Measurements from ENCODE around the gene ANKRD9. TPM values are rescaled to one million over a fixed set of nuclear protein-coding genes. Genes with fewer than 3 reads are reported as not detected.

Gene ANKRD9
- total and polyA plus RNA-seq, 12 donors: 2.6 to 105 (median 40.2) TPM

DNA sequence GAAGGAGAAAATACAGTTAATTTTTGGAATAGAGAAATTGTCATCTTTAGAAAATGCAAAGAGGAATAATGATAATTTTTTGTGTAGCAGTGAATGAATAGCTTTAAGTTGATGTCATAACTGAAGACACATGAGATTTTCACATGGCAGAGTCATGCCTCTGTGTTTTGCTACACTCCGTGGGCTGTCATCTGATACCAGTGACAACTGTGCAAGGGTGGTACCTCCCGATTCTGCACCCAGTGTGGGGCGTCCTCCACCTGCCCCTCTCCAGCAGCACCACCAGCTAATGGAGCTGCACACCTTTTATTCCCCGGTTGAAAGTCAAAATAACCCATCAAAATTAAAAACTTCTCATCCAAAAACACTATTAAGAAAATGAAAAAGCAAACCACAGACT is 47.2 kb downstream of the ANKRD9 start:
- H3K4me3 ChIP-seq: no peak overlapping the region
- H3K9me3 ChIP-seq (replicated peaks in 1 of 3): no peaks in the 10 kb centered on the region
- no peak for DNase-seq
- intact Hi-C loops (cut with DNase I): no loop called here
- TF ChIP-seq, protein P1, sequence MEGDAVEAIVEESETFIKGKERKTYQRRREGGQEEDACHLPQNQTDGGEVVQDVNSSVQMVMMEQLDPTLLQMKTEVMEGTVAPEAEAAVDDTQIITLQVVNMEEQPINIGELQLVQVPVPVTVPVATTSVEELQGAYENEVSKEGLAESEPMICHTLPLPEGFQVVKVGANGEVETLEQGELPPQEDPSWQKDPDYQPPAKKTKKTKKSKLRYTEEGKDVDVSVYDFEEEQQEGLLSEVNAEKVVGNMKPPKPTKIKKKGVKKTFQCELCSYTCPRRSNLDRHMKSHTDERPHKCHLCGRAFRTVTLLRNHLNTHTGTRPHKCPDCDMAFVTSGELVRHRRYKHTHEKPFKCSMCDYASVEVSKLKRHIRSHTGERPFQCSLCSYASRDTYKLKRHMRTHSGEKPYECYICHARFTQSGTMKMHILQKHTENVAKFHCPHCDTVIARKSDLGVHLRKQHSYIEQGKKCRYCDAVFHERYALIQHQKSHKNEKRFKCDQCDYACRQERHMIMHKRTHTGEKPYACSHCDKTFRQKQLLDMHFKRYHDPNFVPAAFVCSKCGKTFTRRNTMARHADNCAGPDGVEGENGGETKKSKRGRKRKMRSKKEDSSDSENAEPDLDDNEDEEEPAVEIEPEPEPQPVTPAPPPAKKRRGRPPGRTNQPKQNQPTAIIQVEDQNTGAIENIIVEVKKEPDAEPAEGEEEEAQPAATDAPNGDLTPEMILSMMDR (IDR thresholded peaks at IDR 0.05): no peak
- no peak for TF ChIP-seq POLR2A (IDR thresholded peaks at IDR 0.05)
- no peak overlapping the region for H3K27ac ChIP-seq
- 83 to 88% (median 85%) methylated on average over 4 of the region's 4 CpGs for WGBS, 4 donors
- H3K36me3 ChIP-seq (replicated peaks in 1 of 2): no peaks in the 10 kb centered on the region
- H3K27me3 ChIP-seq: no peaks in the 10 kb centered on the region
- H3K4me1 ChIP-seq (replicated peaks in 1 of 2): no peaks in the 10 kb centered on the region

DNA sequence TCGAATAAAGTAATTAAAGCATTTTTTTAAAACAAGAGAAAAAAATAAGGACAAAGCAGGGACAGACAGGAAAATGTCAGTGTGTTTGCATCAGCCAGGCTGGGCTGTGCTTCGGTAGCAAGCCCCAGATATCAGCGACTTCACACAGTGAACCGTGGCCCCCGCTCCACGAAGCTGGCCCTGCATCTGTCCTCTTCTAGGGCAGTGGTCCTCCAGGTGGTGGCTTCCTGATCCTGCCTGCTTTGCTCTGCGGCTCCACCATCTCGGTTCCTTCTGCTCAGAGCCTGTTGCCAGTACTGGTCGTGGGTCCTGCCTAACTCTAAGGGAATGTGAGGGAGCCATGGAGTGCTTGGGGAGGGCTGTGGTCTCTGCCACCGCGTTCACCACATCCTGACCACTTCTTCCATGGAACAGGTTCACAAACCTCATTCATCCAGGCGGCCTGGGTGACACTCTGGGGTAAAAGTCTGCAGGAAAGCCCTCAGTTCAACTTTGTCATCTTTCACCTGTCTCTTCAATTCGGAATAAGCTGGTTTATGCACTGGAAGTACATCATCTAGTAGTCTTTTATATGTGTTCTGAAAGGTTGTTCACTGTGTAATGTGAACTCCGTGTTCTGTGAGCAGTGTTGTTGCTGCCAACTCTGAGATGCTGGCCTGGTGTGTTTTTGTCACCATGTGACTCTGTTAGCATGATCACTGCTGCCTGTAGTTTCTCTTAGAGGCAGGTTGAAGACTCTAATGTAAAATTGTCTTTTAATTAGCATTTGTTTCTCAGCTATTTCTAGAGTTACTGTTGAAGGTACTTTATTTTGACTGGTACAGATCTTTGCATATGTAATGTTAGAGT is 47.9 kb downstream of the ANKRD9 start:
- H3K4me3 ChIP-seq: no peak overlapping the region
- intact Hi-C loops (cut with DNase I): no loop called here
- 83 to 88% (median 84%) methylated on average over 14 of the region's 14 CpGs for WGBS, 4 donors
- no peaks in the 10 kb centered on the region for H3K36me3 ChIP-seq (replicated peaks in 1 of 2)
- H3K4me1 ChIP-seq (replicated peaks in 1 of 2): no peaks in the 10 kb centered on the region
- H3K27ac ChIP-seq: no peak overlapping the region
- no peak for DNase-seq
- TF ChIP-seq POLR2A (IDR thresholded peaks at IDR 0.05): no peak
- TF ChIP-seq, protein P1 (IDR thresholded peaks at IDR 0.05): no peak
- H3K27me3 ChIP-seq: no peaks in the 10 kb centered on the region
- no peaks in the 10 kb centered on the region for H3K9me3 ChIP-seq (replicated peaks in 1 of 3)

DNA sequence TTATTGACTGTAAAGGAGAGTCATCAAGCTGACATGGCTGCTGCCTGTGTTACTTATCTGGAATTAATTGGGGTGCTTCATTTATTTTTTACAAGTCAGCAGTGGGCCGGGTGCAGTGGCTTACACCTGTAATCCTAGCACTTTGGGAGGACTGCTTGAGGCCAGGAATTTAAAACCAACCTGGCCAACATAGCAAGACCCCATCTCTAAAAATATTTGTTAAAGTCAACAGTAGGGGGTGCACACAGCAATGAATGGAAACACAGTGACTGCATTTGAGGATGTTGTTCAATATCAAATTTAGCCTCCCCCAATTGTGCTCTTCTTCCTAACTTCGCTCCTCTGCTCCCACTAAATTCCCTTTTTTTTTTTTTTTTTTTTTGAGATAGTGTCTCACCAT is 52.1 kb downstream of the ANKRD9 start:
- WGBS, 4 donors: 63 to 100% (median 80%) methylated on average over 1 to 2 of the region's 2 CpGs
- H3K9me3 ChIP-seq (replicated peaks in 1 of 3): no peaks in the 10 kb centered on the region
- peaks cover 0 to 16% of the 10 kb centered on the region in 2 donors for H3K36me3 ChIP-seq (replicated peaks in 1 of 2)

DNA sequence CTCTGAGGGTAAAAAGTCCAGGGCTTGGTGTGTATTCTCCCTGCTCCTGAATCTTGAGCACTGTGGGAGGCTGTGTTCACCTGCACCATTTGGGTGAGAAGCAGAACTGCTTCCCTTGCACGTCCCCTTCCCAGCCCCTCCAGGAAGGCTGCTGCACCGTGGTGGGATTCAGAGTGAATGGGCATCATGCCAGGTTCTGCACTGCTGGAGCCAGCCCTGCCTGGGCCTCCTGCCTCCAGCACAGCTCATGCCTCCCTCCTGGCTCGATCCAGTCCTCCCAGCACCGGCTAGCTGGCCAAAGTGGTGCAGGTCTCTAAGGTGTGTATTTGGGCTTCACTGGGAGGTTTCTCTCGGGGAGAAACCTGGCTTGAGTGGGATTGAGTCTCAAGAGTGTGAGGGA is 54.9 kb downstream of the ANKRD9 start:
- intact Hi-C loops (cut with DNase I): no loop called here
- Histone ChIP-seq H3K27ac (no peak overlapping the region), H3K4me1 (replicated peaks in 1 of 2) (no peaks in the 10 kb centered on the region), H3K36me3 (replicated peaks in 1 of 2) (peaks cover 0 to 43% of the 10 kb centered on the region in 2 donors), H3K4me3 (no peak overlapping the region), H3K27me3 (no peaks in the 10 kb centered on the region), H3K9me3 (replicated peaks in 1 of 3) (no peaks in the 10 kb centered on the region)
- WGBS, 4 donors: 60 to 100% (median 79%) methylated on average over 1 to 5 of the region's 5 CpGs; no CpG with 5 or more reads in 1 of the 4 donors
- DNase-seq: no peak
- TF ChIP-seq POLR2A (IDR thresholded peaks at IDR 0.05): no peak
- TF ChIP-seq, protein P1 (IDR thresholded peaks at IDR 0.05): no peak

More for the DNA sequence above, 52.1 kb downstream of the ANKRD9 start:
- Histone ChIP-seq H3K4me1 (replicated peaks in 1 of 2) (no peaks in the 10 kb centered on the region), H3K27me3 (no peaks in the 10 kb centered on the region), H3K27ac (no peak overlapping the region), H3K4me3 (no peak overlapping the region)
- intact Hi-C loops (cut with DNase I): no loop called here
- DNase-seq: no peak
- TF ChIP-seq, protein P1 (IDR thresholded peaks at IDR 0.05): no peak
- TF ChIP-seq POLR2A (IDR thresholded peaks at IDR 0.05): no peak
